Esophagus squamous epithelium (tissue), 4 donors: ENCODE measurements around the gene ST8SIA6.

ENCODE experiments used
- POLR2A ChIP-seq, 4 donors: fragments of 450-650 bp; IDR thresholded peaks; one replicate each; pipeline ENCODE4 v1.6.1; 2017; ENCODE audit warnings: antibody characterized with exemption in 4 of 4, mild to moderate bottlenecking in 4 of 4, moderate library complexity in 3 of 4
- TF ChIP-seq, protein P1 (sequence below), 6 experiments: fragments of 450-650 bp in 4 of 6; fragments of 200-600 bp in 2 of 6; sonication (generic) in 2 of 6; IDR thresholded peaks; one replicate each; pipeline ENCODE4 v1.5.1; 2016 to 2019; ENCODE audit warnings: antibody characterized with exemption in 6 of 6, mild to moderate bottlenecking in 4 of 6, moderate library complexity in 4 of 6

DNA sequence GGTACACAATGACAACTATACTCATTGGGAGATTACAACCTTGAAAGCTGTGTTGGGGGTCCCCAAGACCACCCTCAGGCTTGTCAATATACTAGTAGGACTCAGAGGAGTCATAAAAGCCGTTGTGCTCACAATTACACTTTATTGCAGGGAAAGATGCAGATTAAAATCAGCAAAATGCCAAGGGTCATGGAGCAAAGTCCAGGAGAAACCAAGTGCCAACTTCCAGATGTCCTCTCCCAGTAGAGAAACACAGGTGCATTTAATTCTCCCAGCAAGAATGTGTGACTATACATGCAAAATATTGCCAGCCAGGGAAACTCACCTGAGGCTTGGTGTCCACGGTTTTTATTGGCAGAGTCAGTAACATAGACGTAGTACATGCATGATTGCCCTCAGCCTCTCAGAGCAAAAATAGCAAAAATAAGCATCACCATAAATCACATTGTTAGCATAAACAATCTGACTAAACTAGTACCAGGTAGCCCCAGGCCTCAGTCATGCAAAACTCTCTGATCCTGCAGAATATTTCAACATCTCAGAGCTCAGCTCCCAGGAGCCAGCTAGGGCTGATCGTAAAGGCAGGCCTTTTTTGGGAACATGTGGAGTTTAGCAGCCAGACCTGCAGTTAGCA lies 175.7 kb downstream of the ST8SIA6 start:
- TF ChIP-seq, protein P1, sequence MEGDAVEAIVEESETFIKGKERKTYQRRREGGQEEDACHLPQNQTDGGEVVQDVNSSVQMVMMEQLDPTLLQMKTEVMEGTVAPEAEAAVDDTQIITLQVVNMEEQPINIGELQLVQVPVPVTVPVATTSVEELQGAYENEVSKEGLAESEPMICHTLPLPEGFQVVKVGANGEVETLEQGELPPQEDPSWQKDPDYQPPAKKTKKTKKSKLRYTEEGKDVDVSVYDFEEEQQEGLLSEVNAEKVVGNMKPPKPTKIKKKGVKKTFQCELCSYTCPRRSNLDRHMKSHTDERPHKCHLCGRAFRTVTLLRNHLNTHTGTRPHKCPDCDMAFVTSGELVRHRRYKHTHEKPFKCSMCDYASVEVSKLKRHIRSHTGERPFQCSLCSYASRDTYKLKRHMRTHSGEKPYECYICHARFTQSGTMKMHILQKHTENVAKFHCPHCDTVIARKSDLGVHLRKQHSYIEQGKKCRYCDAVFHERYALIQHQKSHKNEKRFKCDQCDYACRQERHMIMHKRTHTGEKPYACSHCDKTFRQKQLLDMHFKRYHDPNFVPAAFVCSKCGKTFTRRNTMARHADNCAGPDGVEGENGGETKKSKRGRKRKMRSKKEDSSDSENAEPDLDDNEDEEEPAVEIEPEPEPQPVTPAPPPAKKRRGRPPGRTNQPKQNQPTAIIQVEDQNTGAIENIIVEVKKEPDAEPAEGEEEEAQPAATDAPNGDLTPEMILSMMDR (IDR thresholded peaks at IDR 0.05): no peak
- no peak for TF ChIP-seq POLR2A (IDR thresholded peaks at IDR 0.05)
